Stomach (tissue), 9 donors: ENCODE results near the gene ADGRD1. TPM values are rescaled to one million over a fixed set of nuclear protein-coding genes. Genes with fewer than 3 reads are reported as not detected.

ENCODE experiments used
- DNase-seq, 2 donors: peaks; one replicate each; pipeline versions ENCODE4 v3.0.0 to v3.0.0-alpha.2; 2013 to 2019
- H3K27ac ChIP-seq, 5 donors: fragments of 200-600 bp in 4 of 5; sonication (generic) in 4 of 5; one replicate each; pipeline ENCODE4 v1.5.1; 2013 to 2019; ENCODE audit warnings: mild to moderate bottlenecking in 1 of 5, moderate library complexity in 1 of 5
- H3K27me3 ChIP-seq, 3 donors: fragments of 200-600 bp; sonication (generic); one replicate each; pipeline ENCODE4 v1.5.1; 2017 to 2019; ENCODE audit warnings: mixed run types in 1 of 3
- H3K36me3 ChIP-seq, 4 donors: fragments of 200-600 bp; sonication (generic); 1 replicate in 3 of 4; 2 replicates in 1 of 4; pipeline ENCODE4 v1.5.1; 2016 to 2019
- H3K4me1 ChIP-seq, 4 donors: fragments of 200-600 bp; sonication (generic); one replicate each; pipeline ENCODE4 v1.5.1; 2016 to 2019
- H3K4me3 ChIP-seq, 4 donors: fragments of 200-600 bp; sonication (generic) in 3 of 4; one replicate each; pipeline ENCODE4 v1.5.1; 2016 to 2019; ENCODE audit warnings: mild to moderate bottlenecking in 1 of 4
- H3K9me3 ChIP-seq, 4 donors: fragments of 200-600 bp; sonication (generic); one replicate each; pipeline ENCODE4 v1.5.1; 2016 to 2019
- CTCF ChIP-seq, 7 experiments: fragments of 450-650 bp in 4 of 7; fragments of 200-600 bp in 3 of 7; sonication (generic) in 3 of 7; IDR thresholded peaks; one replicate each; pipeline ENCODE4 v1.5.1; 2016 to 2019; ENCODE audit warnings: antibody characterized with exemption in 7 of 7, control low read depth in 2 of 7, mild to moderate bottlenecking in 1 of 7
- EP300 ChIP-seq: sonication (generic); formaldehyde crosslinking; IDR thresholded peaks from one replicate; pipeline ENCODE4 v1.6.1; 2017; ENCODE audit warnings: antibody characterized with exemption
- POLR2A ChIP-seq, 4 donors: fragments of 450-650 bp; IDR thresholded peaks; one replicate each; pipeline ENCODE4 v1.6.1; 2016; ENCODE audit warnings: antibody characterized with exemption in 4 of 4, control low read depth in 2 of 4, mild to moderate bottlenecking in 1 of 4, moderate library complexity in 1 of 4
- POLR2AphosphoS5 ChIP-seq, 3 donors: sonication (generic); formaldehyde crosslinking; IDR thresholded peaks; one replicate each; pipeline ENCODE4 v1.6.1; 2016; ENCODE audit warnings: antibody characterized with exemption in 3 of 3
- WGBS, 5 donors: extraction: QIAGEN DNeasy Blood & Tissue Kit in 3 of 5; methylation state at CpG; one replicate each; pipeline versions ENCODE4 v1.1.5 to v1.1.7; 2013 to 2018; 5-methylcytosine and 5-hydroxymethylcytosine counted together
- intact Hi-C: fragments of 100-400 bp; cut with DNase I; formaldehyde crosslinking; loops from one replicate; pipeline ENCODE4 v1.15.1; 2023; ENCODE audit warnings: low total_unique reads
- polyA plus RNA-seq, 3 donors: library from polyadenylated mRNA; stranded (reverse); fragments of 200-250 nt; gene quantifications; one replicate each; pipeline ENCODE4 v1.2.3, GENCODE V29; 2013
- total RNA-seq, 5 donors: library from RNA; depleted of rRNA; stranded (reverse); fragments of >200 nt; gene quantifications; one replicate each; pipeline versions ENCODE4 v1.1.0 to v1.2.3, GENCODE V29; 2014 to 2016
- donor health status: healthy with polysubstance abuse.
- donor health status: Bipolar disorder and iron deficiency.
- donor health status: healthy.

The ADGRD1 gene
- total and polyA plus RNA-seq, 8 donors, result 3.7 to 43.8 (median 15.4) TPM

GRCh38 chr12:131137009-131137835, 183.5 kb downstream of the ADGRD1 start:
- no peak overlapping the region for H3K27ac ChIP-seq
- peaks cover 0 to 38% (median 0%) of the 10 kb centered on the region in 4 donors for H3K36me3 ChIP-seq
- 63 to 81% (median 73%) methylated on average over 18 to 25 of the region's 25 CpGs for WGBS, 5 donors
- TF ChIP-seq CTCF (IDR thresholded peaks at IDR 0.05) (no peak), POLR2AphosphoS5 (IDR thresholded peaks at IDR 0.05) (no peak), POLR2A (IDR thresholded peaks at IDR 0.05) (no peak), EP300 (no peak)
- H3K4me3 ChIP-seq, result no peak overlapping the region
- no peaks in the 10 kb centered on the region for H3K27me3 ChIP-seq
- intact Hi-C loops, result loop anchor here (10.0 kb wide), 1 partner anchor 222 kb away; no protein-coding TSS in a partner anchor
- peaks cover 0 to 9% (median 3%) of the 10 kb centered on the region in 4 donors for H3K4me1 ChIP-seq
- DNase-seq, result no peak
- no peaks in the 10 kb centered on the region for H3K9me3 ChIP-seq

- peaks cover 0 to 38% (median 0%) of the 10 kb centered on the region in 4 donors for H3K36me3 ChIP-seq
- H3K27ac ChIP-seq, result no peak overlapping the region
- 58 to 69% (median 66%) methylated on average over 27 to 28 of the region's 28 CpGs for WGBS, 5 donors
- H3K4me3 ChIP-seq, result no peak overlapping the region
- TF ChIP-seq CTCF (IDR thresholded peaks at IDR 0.05) (no peak), EP300 (no peak), POLR2AphosphoS5 (IDR thresholded peaks at IDR 0.05) (no peak), POLR2A (IDR thresholded peaks at IDR 0.05) (no peak)
- intact Hi-C loops, result loop anchor here (10.0 kb wide), 1 partner anchor 223 kb away; no protein-coding TSS in a partner anchor
- no peaks in the 10 kb centered on the region for H3K9me3 ChIP-seq
- peaks cover 0 to under 1% (median 0%) of the 10 kb centered on the region in 4 donors for H3K4me1 ChIP-seq
- H3K27me3 ChIP-seq, result no peaks in the 10 kb centered on the region
- peak in 1 of 2 donors; percentile 83 for DNase-seq
These were observed 184.3 kb downstream of the ADGRD1 start for GRCh38 chr12:131137836-131138637.

GRCh38 chr12:131138638-131139362, 185.1 kb downstream of the ADGRD1 start:
- no peak overlapping the region for H3K27ac ChIP-seq
- intact Hi-C loops, result loop anchor here (10.0 kb wide), 1 partner anchor 224 kb away; no protein-coding TSS in a partner anchor
- 88 to 91% (median 89%) methylated on average over 31 to 34 of the region's 34 CpGs for WGBS, 5 donors
- H3K27me3 ChIP-seq, result no peaks in the 10 kb centered on the region
- DNase-seq, result no peak
- H3K9me3 ChIP-seq, result no peaks in the 10 kb centered on the region
- TF ChIP-seq EP300 (no peak), POLR2A (IDR thresholded peaks at IDR 0.05) (no peak), POLR2AphosphoS5 (IDR thresholded peaks at IDR 0.05) (no peak), CTCF (IDR thresholded peaks at IDR 0.05) (no peak)
- H3K36me3 ChIP-seq, result peaks cover 0 to 38% (median 0%) of the 10 kb centered on the region in 4 donors
- no peaks in the 10 kb centered on the region for H3K4me1 ChIP-seq
- H3K4me3 ChIP-seq, result no peak overlapping the region
